GM12878 (cell line): ENCODE measurements around the gene SPR.

Experiments used
- CREB1 ChIP-seq: IDR thresholded peaks from 2 replicates; pipeline ENCODE4 v1.6.1; 2012; ENCODE audit warnings: low read depth, mild to moderate bottlenecking, inconsistent platforms
- NR2F1 ChIP-seq: fragments of 450-650 bp; conservative IDR thresholded peaks from 2 replicates; pipeline ENCODE4 v1.6.1; 2017; ENCODE audit warnings: mild to moderate bottlenecking
- POLR2A ChIP-seq: IDR thresholded peaks from 2 replicates; pipeline ENCODE4 v1.6.1; 2011; ENCODE audit warnings: low read depth, mild to moderate bottlenecking, low read length
- SUZ12 ChIP-seq: fragments of 200-600 bp; sonication (generic); IDR thresholded peaks from one replicate; pipeline ENCODE4 v1.6.1; 2018; ENCODE audit warnings: antibody characterized with exemption, mild to moderate bottlenecking; ENCODE audit not compliant: unreplicated experiment
- TF ChIP-seq, protein P1 (sequence below): IDR thresholded peaks from 2 replicates; pipeline ENCODE4 v1.6.1; 2011; ENCODE audit warnings: low read depth, low read length, improper control_type of control experiment, borderline replicate concordance
- TF ChIP-seq, protein P2 (sequence below), 3 experiments: IDR thresholded peaks in 2 of 3; conservative IDR thresholded peaks in 1 of 3; 2 replicates each; pipeline ENCODE4 v1.5.1; 2011; ENCODE audit warnings: low read depth in 3 of 3, low read length in 3 of 3, mild to moderate bottlenecking in 3 of 3, control low read depth in 2 of 3, moderate library complexity in 2 of 3, inconsistent platforms in 1 of 3, mixed read lengths in 1 of 3; ENCODE audit not compliant: control insufficient read depth in 2 of 3, insufficient read depth in 1 of 3; ENCODE audit errors: extremely low read depth in 1 of 3

DNA sequence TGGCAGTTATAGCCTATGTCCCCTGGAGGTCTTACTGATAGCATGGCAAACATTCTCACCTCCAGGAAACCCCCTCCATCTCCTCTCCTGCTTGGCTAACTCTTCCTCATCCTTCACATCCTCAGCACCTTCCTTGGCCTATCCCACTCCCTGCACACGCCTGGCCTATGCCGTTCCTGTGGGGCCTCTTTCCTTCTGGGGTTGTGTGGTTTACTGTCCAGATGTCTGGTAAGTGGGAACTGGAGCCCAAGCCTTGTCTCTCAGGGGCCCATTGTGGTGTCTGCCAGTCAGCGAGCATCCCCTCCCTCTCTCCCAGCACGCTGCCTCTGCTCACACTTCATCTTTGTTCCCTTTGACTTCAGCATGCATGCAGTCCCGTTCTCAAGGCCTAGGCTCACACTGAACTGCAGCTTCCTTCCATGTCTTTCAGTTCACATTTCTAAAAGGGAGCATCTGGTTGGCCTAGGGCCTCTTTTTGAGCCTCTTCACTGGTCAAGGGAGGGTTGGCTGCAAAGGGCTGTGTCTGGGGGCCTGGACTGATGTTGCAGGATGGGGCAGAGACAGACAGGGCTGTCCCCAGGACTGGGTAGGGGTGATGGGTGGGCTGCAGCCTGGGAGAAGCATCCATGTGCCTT is 13.1 kb downstream of the SPR start:
- TF ChIP-seq, protein P1, sequence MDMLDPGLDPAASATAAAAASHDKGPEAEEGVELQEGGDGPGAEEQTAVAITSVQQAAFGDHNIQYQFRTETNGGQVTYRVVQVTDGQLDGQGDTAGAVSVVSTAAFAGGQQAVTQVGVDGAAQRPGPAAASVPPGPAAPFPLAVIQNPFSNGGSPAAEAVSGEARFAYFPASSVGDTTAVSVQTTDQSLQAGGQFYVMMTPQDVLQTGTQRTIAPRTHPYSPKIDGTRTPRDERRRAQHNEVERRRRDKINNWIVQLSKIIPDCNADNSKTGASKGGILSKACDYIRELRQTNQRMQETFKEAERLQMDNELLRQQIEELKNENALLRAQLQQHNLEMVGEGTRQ, result no peak
- TF ChIP-seq SUZ12, result no peak
- no peak for TF ChIP-seq CREB1
- TF ChIP-seq, protein P2, sequence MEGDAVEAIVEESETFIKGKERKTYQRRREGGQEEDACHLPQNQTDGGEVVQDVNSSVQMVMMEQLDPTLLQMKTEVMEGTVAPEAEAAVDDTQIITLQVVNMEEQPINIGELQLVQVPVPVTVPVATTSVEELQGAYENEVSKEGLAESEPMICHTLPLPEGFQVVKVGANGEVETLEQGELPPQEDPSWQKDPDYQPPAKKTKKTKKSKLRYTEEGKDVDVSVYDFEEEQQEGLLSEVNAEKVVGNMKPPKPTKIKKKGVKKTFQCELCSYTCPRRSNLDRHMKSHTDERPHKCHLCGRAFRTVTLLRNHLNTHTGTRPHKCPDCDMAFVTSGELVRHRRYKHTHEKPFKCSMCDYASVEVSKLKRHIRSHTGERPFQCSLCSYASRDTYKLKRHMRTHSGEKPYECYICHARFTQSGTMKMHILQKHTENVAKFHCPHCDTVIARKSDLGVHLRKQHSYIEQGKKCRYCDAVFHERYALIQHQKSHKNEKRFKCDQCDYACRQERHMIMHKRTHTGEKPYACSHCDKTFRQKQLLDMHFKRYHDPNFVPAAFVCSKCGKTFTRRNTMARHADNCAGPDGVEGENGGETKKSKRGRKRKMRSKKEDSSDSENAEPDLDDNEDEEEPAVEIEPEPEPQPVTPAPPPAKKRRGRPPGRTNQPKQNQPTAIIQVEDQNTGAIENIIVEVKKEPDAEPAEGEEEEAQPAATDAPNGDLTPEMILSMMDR (IDR thresholded peaks at IDR 0.05 in 2 of 3, conservative IDR thresholded peaks at IDR 0.05 in 1 of 3; ENCODE audit: control insufficient read depth in 2 of 3, extremely low read depth in 1 of 3, insufficient read depth in 1 of 3, low read depth in 3 of 3, low read length in 3 of 3), result no peak
- no peak for TF ChIP-seq NR2F1
- TF ChIP-seq POLR2A, result no peak
